ENCODE measurements around the gene ENO1.
A peak's percentile ranks its signal among the peaks of the same experiment; 100 is the strongest.
"Not testable (repeated sequence)": the region's sequence is repeated elsewhere in the genome, so short reads cannot be mapped to it uniquely, and the experiment has no call there.

The ENO1 gene

GRCh38 chr1:8896775-8897174, 18.3 kb upstream of the ENO1 start:
- not testable (repeated sequence) for DNase-seq (ENCODE audit: low spot score)

GRCh38 chr1:8892026-8892425, 13.5 kb upstream of the ENO1 start:
- DNase-seq (ENCODE audit: low spot score) = no peak

- DNase-seq (ENCODE audit: low spot score) = no peak
Observed at GRCh38 chr1:8891401-8891800, 12.9 kb upstream of the ENO1 start.

DNA sequence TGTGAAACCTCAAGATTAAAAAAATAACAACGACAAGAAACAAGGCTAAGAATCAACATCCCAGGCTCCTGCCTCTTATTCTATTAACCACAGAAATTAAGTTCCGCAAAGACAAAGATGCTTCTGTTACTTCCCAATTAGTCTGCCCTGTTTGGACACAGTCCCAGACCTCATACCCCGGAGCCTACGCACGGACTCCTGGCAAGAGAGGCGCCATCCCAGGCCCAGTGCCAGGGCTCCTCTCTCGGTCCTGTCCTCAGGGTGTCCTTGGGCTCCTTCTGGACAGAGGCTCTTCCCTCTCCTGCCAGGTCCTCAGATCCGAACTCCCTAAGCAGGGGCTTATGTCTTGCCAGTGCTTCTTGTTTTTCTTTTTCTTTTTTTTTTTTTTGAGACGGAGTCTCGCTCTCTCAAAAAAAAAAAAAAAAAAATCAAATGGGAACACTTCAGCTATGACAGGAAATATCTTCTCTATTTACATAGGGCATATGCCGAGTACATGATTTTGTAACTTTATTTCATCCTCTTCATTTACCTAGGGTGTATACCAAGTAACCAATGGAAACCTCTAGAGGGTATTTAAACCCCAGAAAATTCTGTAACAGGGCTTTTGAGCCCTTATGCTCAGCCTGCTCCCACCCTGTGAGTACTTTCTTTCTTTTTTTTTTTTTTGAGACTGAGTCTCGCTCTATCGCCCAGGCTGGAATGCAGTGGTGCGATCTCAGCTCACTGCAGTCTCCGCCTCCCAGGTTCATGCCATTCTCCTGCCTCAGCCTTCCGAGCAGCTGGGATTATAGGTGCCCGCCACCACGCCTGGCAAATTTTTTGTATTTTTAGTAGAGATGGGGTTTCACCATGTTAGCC, 11.7 kb upstream of the ENO1 start:
- peak; percentile 88 for DNase-seq (ENCODE audit: low spot score)

DNA sequence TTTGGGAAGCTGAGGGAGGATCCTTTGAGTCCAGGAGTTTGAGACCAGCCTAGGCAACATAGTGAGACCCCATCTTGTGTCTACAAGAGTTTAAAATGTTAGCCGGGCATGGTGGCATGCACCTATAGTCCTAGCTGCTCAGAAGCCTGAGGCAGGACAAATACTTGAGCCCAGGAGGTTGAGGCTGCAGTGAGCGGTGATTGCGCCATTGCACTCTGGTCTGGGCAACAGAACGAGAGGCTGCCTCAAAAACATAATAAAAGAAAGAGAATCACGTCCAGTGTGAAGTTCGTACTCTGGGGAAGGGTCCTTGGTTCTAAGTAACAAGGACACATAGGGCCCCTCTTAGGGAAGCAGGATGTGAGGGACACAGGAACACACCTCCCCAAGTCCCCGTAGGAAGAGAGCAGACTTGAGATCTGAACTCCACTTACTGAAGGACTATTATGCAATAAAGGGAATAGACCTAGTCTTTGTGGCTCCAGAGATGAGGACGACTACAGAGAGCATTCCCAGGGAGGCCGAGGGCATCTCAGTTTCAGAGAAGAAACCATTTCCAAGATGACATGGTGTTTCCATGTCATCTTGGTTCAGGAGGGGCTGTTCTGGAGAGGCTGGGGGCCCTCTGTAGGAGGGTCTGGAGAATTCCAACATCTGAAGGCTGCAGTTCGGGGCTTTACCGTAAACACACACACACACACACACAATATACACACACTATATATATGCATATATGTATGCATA, 10.8 kb upstream of the ENO1 start:
- no peak for DNase-seq (ENCODE audit: low spot score)

DNA sequence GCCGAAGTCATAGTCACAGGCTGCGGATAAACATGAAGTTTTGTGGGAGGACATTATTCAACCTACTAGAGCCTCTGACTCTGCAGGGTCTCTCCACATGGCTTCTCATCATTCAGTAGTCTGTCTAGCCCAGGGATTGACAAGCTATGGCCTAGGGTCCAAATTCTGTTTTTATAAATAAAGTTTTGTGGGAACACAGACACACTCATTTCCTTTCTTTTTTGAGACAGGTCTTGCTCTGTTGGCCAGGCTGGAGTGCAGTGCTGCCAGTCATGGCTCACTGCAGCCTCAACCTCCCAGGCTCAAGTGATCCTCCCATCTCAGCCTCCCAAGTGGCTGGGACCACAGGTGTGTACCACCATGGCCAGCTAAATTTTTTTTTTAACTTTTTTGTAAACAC, 8.1 kb upstream of the ENO1 start:
- DNase-seq (ENCODE audit: low spot score) = no peak

DNA sequence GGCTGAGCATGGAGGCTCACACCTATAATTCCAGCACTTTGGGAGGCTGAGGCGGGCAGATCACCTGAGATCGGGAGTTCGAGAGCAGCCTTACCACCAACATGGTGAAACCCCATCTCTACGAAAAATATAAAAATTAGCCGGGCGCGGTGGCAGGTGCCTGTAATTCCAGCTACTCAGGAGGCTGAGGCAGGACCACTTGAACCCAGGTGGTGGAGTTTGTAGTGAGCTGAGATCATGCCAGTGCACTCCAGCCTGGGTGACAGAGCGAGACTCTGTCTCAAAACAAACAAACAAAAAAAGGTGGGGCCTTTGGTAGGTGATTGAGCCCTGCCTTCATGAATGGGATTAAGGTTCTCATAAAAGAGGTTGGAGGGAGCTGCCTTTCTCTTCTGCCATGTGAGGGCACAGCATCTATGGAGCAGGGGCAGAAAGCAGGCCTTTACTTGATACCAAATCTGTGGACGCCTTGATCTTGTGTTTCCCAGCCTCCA, 7.6 kb upstream of the ENO1 start:
- not testable (repeated sequence) for DNase-seq (ENCODE audit: low spot score)

DNA sequence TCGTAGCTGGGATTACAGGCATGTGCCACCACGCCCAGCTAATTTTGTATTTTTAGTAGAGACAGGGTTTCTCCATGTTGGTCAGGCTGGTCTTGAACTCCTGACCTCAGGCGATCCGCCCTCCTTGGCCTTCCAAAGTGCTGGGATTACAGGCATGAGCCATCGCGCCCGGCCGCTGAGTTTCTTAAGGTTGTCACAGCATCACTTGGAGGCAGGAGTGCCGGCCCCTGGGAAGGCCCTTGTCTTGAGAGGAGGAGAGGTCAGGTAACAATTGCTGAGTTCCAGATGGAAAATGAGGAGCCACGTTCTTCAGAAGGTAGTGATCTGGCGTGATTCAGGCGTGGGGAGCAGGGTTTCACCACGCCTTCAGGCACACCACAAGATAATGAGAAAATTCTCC, 5.6 kb upstream of the ENO1 start:
- DNase-seq (ENCODE audit: low spot score) = not testable (repeated sequence)

- no peak for DNase-seq (ENCODE audit: low spot score)
Observed at GRCh38 chr1:8883491-8883890, 5.0 kb upstream of the ENO1 start.

DNA sequence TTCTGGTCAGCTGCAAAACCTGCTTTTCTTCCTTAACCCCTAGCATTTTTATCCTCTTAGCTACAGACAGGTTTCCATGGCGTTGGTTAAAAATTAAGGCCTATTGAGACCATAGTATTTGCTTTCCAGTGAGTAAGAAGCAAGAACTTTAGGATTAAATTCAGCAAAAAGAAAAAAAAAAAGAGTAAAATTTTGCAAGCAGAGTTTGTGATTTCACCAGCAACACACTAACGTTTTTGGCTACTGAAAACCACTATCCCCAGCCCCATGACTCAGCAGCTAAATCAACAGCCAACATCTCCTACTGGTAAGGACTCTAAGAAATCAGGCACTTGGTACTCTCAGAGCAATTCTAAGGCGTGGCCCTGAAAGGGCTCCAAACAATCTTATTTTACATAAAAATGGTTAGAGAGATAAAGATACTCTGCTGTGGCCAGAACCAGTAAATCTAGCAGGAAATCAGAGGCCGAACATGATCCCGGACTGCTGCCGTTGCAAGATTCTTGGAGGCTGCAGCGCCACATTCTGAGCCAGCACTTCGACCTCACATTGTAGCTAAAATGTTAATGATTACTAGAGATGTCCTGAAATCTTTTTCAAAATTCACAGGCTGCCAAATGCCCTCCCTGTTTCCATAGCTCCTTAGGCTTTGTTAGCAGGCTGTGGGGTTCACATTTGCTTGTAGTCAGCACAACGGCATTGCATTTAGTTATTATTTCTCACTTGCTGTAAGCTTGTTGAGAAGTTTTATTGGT, 1.6 kb upstream of the ENO1 start:
- DNase-seq (ENCODE audit: low spot score) = no peak

- DNase-seq (ENCODE audit: low spot score) = no peak
Observed at GRCh38 chr1:8879464-8879921, 1.0 kb upstream of the ENO1 start.

GRCh38 chr1:8878698-8879463, 395 bp upstream of the ENO1 start:
- peak; percentile 98 for DNase-seq (ENCODE audit: low spot score)

- DNase-seq (ENCODE audit: low spot score) = no peak
Observed at GRCh38 chr1:8876087-8876486, 2.4 kb downstream of the ENO1 start.

DNA sequence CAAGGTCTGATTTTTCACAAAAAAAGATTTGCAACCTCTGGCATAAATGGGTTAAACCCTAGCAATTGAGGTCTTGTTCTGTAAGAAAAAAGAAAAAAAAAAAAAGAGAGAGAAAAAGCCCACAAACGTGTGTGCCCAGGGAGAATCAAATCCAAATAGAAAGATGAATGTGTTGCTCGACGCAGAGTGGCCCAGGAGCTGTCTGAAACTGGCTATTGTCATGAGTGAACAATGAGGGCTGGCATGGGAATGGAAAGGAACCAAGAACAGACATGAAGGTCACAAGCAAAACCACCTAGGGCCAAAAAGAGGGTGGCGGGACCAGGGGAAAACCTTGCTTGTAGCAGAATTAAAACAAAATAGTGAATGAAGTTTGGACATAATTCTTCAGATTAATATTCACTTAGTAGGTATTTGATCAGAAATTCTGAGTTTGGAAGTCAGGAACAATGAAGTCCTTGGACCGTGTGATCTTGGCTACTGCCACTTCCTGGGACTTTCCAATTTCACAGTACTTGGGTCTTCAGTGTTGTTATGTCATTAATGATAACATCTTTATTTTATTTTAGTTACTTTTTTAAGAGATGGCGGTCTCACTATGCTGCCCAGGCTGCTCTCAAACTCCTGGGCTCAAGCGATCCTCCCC, 3.1 kb downstream of the ENO1 start:
- DNase-seq (ENCODE audit: low spot score) = peak; percentile 82

GRCh38 chr1:8874230-8875201, 4.0 kb downstream of the ENO1 start:
- DNase-seq (ENCODE audit: low spot score) = no peak

DNA sequence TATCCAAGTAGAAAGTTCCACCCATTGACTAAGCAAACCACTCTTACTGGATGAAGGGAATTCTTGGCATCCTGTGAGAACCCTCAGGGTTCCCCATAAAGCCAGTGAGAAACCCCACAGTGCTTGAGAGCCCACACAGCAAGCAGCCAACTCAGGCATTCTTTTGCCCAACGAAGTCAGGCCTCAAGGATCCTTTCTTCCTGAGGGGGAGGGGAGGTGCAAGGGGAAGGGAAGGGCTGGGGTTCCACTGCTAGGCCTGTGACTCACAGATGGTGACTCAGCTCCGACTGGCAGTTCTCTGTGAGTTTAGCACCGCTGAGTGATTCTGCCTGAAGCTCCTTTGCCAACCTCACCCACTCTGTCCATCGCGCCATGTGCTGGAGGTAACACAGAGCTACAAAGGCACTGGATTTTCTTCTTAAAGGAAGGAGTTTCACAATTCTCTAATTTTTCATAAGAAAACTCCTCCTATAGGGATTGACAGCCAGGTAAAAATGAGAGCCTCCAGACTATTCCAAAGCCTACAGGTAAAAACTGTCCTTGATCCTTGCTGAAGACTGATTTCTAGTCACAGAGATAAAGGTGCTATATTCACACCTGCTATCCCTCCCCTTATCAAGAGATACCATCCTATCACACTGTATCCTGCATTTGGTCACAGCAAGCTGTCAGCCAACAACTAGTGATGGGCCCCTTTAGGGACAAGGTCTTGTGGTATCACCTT, 4.8 kb downstream of the ENO1 start:
- no peak for DNase-seq (ENCODE audit: low spot score)

DNA sequence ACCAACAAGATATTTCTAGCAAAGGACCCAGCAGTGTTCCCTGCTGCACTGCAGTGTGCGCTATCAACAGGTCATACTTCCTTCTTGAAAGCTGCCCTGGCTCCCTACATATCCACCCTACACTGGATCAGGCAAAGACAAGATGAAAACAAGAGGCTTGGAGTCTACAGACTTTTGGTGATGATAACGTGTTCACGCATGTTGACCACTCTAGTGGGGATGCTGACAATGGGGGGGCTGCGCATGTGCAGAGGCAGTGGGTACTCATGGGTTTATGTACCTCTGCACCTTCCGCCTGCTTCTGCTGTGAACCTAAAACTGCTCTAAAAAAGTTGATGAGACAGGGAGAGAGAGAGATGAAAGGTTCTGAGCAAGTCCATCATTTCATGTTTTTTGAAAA, 5.5 kb downstream of the ENO1 start:
- no peak for DNase-seq (ENCODE audit: low spot score)

- no peak for DNase-seq (ENCODE audit: low spot score)
Observed at GRCh38 chr1:8871965-8872399, 6.5 kb downstream of the ENO1 start.

DNA sequence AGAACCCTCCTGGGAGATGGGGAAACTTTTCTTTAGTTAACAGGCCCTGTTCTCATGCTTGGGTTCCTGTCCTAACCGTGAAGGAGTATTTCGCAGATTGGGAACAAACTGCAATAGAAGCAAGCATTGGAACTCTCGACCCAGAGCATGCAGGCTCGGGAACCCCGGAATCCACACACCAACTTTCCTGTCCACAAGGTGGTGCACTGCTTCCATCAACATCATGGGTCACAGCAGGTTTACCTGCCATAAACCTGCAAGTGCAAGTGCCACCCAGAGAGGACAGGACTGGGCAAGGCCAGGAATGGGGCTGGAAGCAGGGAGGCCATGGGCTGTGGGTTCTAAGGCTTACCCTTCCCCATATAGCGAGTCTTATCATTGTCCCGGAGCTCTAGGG, 6.9 kb downstream of the ENO1 start:
- no peak for DNase-seq (ENCODE audit: low spot score)
